Upper lobe of right lung (tissue), 1 donor: ENCODE results near the gene SLC35E1. TPM values are rescaled to one million over a fixed set of nuclear protein-coding genes. Genes with fewer than 3 reads are reported as not detected.

Source experiments
- ATAC-seq: fragments of 200-7000 bp; cut with Tn5 transposase; one replicate; pipeline ENCODE4 v1.9.1; 2020; ENCODE audit warnings: mild to moderate bottlenecking, moderate library complexity
- DNase-seq: peaks from one replicate; pipeline ENCODE4 v3.0.0-alpha.2; 2020
- H3K27ac ChIP-seq: fragments of 200-600 bp; one replicate; pipeline ENCODE4 v1.8.0; 2022
- H3K27me3 ChIP-seq: fragments of 200-600 bp; one replicate; pipeline ENCODE4 v1.8.0; 2022; ENCODE audit warnings: mild to moderate bottlenecking
- H3K36me3 ChIP-seq: fragments of 200-600 bp; one replicate; pipeline ENCODE4 v1.8.0; 2022
- H3K4me1 ChIP-seq: fragments of 200-600 bp; one replicate; pipeline ENCODE4 v1.8.0; 2022
- H3K4me3 ChIP-seq: fragments of 200-600 bp; one replicate; pipeline ENCODE4 v1.8.0; 2022; ENCODE audit warnings: mild to moderate bottlenecking
- H3K9me3 ChIP-seq: fragments of 200-600 bp; one replicate; pipeline ENCODE4 v1.8.0; 2022
- CTCF ChIP-seq: fragments of 200-600 bp; IDR thresholded peaks from one replicate; pipeline ENCODE4 v1.8.0; 2022; ENCODE audit warnings: antibody characterized with exemption
- intact Hi-C: fragments of 100-400 bp; cut with DNase I; formaldehyde crosslinking; loops from one replicate; pipeline ENCODE4 v1.11.0; 2022
- total RNA-seq: library from RNA; stranded (reverse); fragmentation: NEBNext Ultra II Directional; extraction: Animal tissue kit (Norgen Biotek cat#: 25700); gene quantifications from one replicate; pipeline ENCODE4 v1.2.1, GENCODE V29; 2021
- donor health status: DM: no; HTN: yes; CAD: no; lungs with severe emphysema.

SLC35E1 gene
- total RNA-seq, 1 donor from 2014 or later, result 51.2 TPM

DNA sequence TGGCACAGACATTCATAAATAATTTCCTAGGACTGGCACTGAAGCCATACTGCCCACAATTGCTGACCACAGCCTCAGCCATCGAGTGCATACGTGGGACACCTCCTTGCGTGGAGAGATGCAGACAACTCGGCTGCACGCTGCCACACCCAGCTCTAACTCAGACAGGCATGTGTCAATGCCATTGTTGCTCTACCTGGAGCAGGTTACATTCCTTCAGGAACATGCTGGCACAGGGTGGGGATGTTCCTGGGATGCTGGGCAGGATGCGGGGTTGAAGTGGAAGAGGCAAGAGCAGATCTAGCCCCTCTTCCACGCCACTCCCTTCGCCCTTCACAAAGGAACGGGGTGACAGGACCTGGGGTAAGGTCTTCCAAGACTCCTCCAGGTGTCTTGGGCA lies 24.2 kb upstream of the SLC35E1 start:
- Histone ChIP-seq H3K27me3 (no peaks in the 10 kb centered on the region), H3K4me1 (peaks cover 23% of the 10 kb centered on the region), H3K9me3 (no peaks in the 10 kb centered on the region), H3K4me3 (no peak overlapping the region), H3K36me3 (no peaks in the 10 kb centered on the region), H3K27ac (no peak overlapping the region)
- no peak for TF ChIP-seq CTCF
- no peak for DNase-seq
- intact Hi-C loops, result no loop called here
- no peak for ATAC-seq

GRCh38 chr19:16595097-16595496 lies 22.9 kb upstream of the SLC35E1 start:
- no peaks in the 10 kb centered on the region for H3K9me3 ChIP-seq
- no peaks in the 10 kb centered on the region for H3K36me3 ChIP-seq
- H3K4me1 ChIP-seq, result peaks cover 29% of the 10 kb centered on the region
- intact Hi-C loops, result no loop called here
- no peak overlapping the region for H3K4me3 ChIP-seq
- ATAC-seq (no peak), DNase-seq (no peak)
- TF ChIP-seq CTCF, result no peak
- H3K27me3 ChIP-seq, result no peaks in the 10 kb centered on the region
- H3K27ac ChIP-seq, result no peak overlapping the region

DNA sequence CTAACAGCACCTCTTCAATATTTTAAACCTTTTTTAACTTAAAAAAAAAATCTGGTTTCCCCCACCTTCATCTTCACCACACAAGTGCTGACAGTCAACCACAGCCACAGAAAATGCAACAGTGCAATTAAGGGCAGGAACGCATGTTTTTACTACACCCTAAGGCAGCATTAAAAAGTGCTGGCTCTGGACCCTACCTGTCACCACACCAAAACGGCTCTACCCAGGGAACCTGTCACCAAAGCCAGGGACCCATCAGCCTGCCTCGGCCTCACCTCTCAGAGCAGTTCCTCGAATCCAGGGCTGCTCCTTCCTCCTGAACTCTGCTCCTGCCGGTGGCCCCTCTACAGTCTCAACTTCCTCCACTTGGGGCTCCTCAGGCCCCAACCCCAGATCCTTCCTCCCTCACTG lies 22.5 kb upstream of the SLC35E1 start:
- ATAC-seq (no peak), DNase-seq (no peak)
- Histone ChIP-seq H3K27ac (no peak overlapping the region), H3K9me3 (no peaks in the 10 kb centered on the region), H3K27me3 (no peaks in the 10 kb centered on the region), H3K4me3 (no peak overlapping the region), H3K4me1 (peaks cover 33% of the 10 kb centered on the region), H3K36me3 (no peaks in the 10 kb centered on the region)
- TF ChIP-seq CTCF, result no peak
- intact Hi-C loops, result no loop called here

GRCh38 chr19:16594131-16594586 lies 21.9 kb upstream of the SLC35E1 start:
- ATAC-seq (peak; percentile 67), DNase-seq (no peak)
- Histone ChIP-seq H3K4me3 (no peak overlapping the region), H3K4me1 (peaks cover 38% of the 10 kb centered on the region), H3K27me3 (no peaks in the 10 kb centered on the region), H3K9me3 (no peaks in the 10 kb centered on the region), H3K27ac (no peak overlapping the region), H3K36me3 (no peaks in the 10 kb centered on the region)
- TF ChIP-seq CTCF, result no peak
- intact Hi-C loops, result no loop called here

DNA sequence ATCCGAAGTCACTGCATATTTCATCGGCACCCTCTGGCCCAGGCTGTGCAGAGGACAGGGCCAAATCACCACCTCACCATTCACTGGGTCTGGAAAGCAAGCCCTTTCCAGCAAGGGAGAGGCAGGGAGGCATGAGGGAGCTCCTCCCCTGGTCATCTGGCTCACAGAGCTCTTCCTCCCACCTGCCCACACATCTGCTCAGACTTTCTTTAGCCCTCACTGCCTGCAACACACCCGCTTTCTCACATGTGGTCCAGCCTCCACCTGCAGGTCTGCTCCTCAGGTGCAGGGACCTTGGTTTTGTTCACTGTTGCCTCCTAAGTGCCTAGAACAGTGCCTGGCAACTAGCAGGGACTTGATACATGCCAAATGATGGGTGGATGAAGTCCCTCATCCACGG lies 21.0 kb upstream of the SLC35E1 start:
- Histone ChIP-seq H3K36me3 (no peaks in the 10 kb centered on the region), H3K9me3 (no peaks in the 10 kb centered on the region), H3K27ac (no peak overlapping the region), H3K27me3 (no peaks in the 10 kb centered on the region), H3K4me3 (no peak overlapping the region), H3K4me1 (peaks cover 48% of the 10 kb centered on the region)
- ATAC-seq (no peak), DNase-seq (no peak)
- intact Hi-C loops, result no loop called here
- TF ChIP-seq CTCF, result no peak
